Suprapubic skin (tissue), 4 donors: ENCODE results near the gene ABCC6. TPM values are rescaled to one million over a fixed set of nuclear protein-coding genes. Genes with fewer than 3 reads are reported as not detected.

Experiments used
- DNase-seq, 2 donors: peaks; one replicate each; pipeline ENCODE4 v3.0.0-alpha.2; 2019; ENCODE audit warnings: low spot score in 2 of 2
- H3K27ac ChIP-seq: fragments of 200-600 bp; sonication (generic); one replicate; pipeline ENCODE4 v1.5.1; 2019
- H3K27me3 ChIP-seq: fragments of 200-600 bp; sonication (generic); one replicate; pipeline ENCODE4 v1.5.1; 2019
- H3K36me3 ChIP-seq: fragments of 200-600 bp; sonication (generic); one replicate; pipeline ENCODE4 v1.5.1; 2019
- H3K4me1 ChIP-seq: fragments of 200-600 bp; sonication (generic); one replicate; pipeline ENCODE4 v1.5.1; 2019
- H3K4me3 ChIP-seq: fragments of 200-600 bp; sonication (generic); one replicate; pipeline ENCODE4 v1.5.1; 2019; ENCODE audit warnings: mild to moderate bottlenecking
- H3K9me3 ChIP-seq: fragments of 200-600 bp; sonication (generic); one replicate; pipeline ENCODE4 v1.5.1; 2019
- CTCF ChIP-seq, 2 donors: fragments of 200-600 bp in 1 of 2; fragments of 450-650 bp in 1 of 2; sonication (generic) in 1 of 2; IDR thresholded peaks; one replicate each; pipeline ENCODE4 v1.5.1; 2016 to 2019; ENCODE audit warnings: antibody characterized with exemption in 2 of 2, mild to moderate bottlenecking in 1 of 2, moderate library complexity in 1 of 2
- EP300 ChIP-seq: sonication (generic); formaldehyde crosslinking; IDR thresholded peaks from one replicate; pipeline ENCODE4 v1.6.1; 2017; ENCODE audit warnings: antibody characterized with exemption
- POLR2A ChIP-seq, 2 donors: fragments of 450-650 bp; IDR thresholded peaks; one replicate each; pipeline ENCODE4 v1.6.1; 2017; ENCODE audit warnings: antibody characterized with exemption in 2 of 2, mild to moderate bottlenecking in 2 of 2, moderate library complexity in 2 of 2
- POLR2AphosphoS5 ChIP-seq, 3 donors: sonication (generic); formaldehyde crosslinking; IDR thresholded peaks; one replicate each; pipeline ENCODE4 v1.6.1; 2017; ENCODE audit warnings: antibody characterized with exemption in 3 of 3
- WGBS: methylation state at CpG from one replicate; pipeline ENCODE4 v1.1.5; 2018; 5-methylcytosine and 5-hydroxymethylcytosine counted together
- total RNA-seq, 4 donors: library from RNA; depleted of rRNA; stranded (reverse); fragments of >200 nt; gene quantifications; one replicate each; pipeline ENCODE4 v1.1.0, GENCODE V29; 2016

The ABCC6 gene
- total RNA-seq, 4 donors from 2014 or later: 0.49 to 3.4 (median 1.2) TPM

- DNase-seq: no peak
- no peaks in the 10 kb centered on the region for H3K27me3 ChIP-seq
- H3K36me3 ChIP-seq: peaks cover 71% of the 10 kb centered on the region
- H3K4me3 ChIP-seq: no peak overlapping the region
- no peaks in the 10 kb centered on the region for H3K9me3 ChIP-seq
- 91% methylated on average over 4 of the region's 4 CpGs for WGBS
- no peak overlapping the region for H3K27ac ChIP-seq
- TF ChIP-seq POLR2AphosphoS5 (IDR thresholded peaks at IDR 0.05): no peak
- no peak for TF ChIP-seq EP300
- TF ChIP-seq CTCF (IDR thresholded peaks at IDR 0.05): no peak
- no peak for TF ChIP-seq POLR2A (IDR thresholded peaks at IDR 0.05)
- H3K4me1 ChIP-seq: no peaks in the 10 kb centered on the region
Measured at GRCh38 chr16:16140537-16140936, 82.8 kb downstream of the ABCC6 start.

GRCh38 chr16:16139806-16140205 is 83.5 kb downstream of the ABCC6 start:
- peaks cover 78% of the 10 kb centered on the region for H3K36me3 ChIP-seq
- no peak for DNase-seq
- no peaks in the 10 kb centered on the region for H3K4me1 ChIP-seq
- no peaks in the 10 kb centered on the region for H3K27me3 ChIP-seq
- 95% methylated on average over 7 of the region's 7 CpGs for WGBS
- H3K4me3 ChIP-seq: no peak overlapping the region
- H3K27ac ChIP-seq: no peak overlapping the region
- H3K9me3 ChIP-seq: no peaks in the 10 kb centered on the region
- no peak for TF ChIP-seq CTCF (IDR thresholded peaks at IDR 0.05)
- TF ChIP-seq POLR2AphosphoS5 (IDR thresholded peaks at IDR 0.05): no peak
- TF ChIP-seq EP300: no peak
- TF ChIP-seq POLR2A (IDR thresholded peaks at IDR 0.05): no peak

- H3K27me3 ChIP-seq: no peaks in the 10 kb centered on the region
- no peaks in the 10 kb centered on the region for H3K9me3 ChIP-seq
- H3K4me3 ChIP-seq: no peak overlapping the region
- DNase-seq: no peak
- H3K4me1 ChIP-seq: no peaks in the 10 kb centered on the region
- H3K36me3 ChIP-seq: peaks cover 86% of the 10 kb centered on the region
- no peak overlapping the region for H3K27ac ChIP-seq
- TF ChIP-seq EP300: no peak
- no peak for TF ChIP-seq POLR2AphosphoS5 (IDR thresholded peaks at IDR 0.05)
- TF ChIP-seq POLR2A (IDR thresholded peaks at IDR 0.05): no peak
- TF ChIP-seq CTCF (IDR thresholded peaks at IDR 0.05): no peak
- 95% methylated on average over 10 of the region's 10 CpGs for WGBS
Measured at GRCh38 chr16:16139061-16139460, 84.2 kb downstream of the ABCC6 start.

- Histone ChIP-seq H3K36me3 (peaks cover 88% of the 10 kb centered on the region), H3K27ac (no peak overlapping the region), H3K9me3 (no peaks in the 10 kb centered on the region), H3K27me3 (no peaks in the 10 kb centered on the region), H3K4me3 (no peak overlapping the region), H3K4me1 (no peaks in the 10 kb centered on the region)
- 98% methylated on average over 15 of the region's 15 CpGs for WGBS
- no peak for DNase-seq
- no peak for TF ChIP-seq EP300
Measured at GRCh38 chr16:16138034-16138635, 85.2 kb downstream of the ABCC6 start.

GRCh38 chr16:16137110-16137509 is 86.2 kb downstream of the ABCC6 start:
- Histone ChIP-seq H3K4me3 (no peak overlapping the region), H3K36me3 (peaks cover 96% of the 10 kb centered on the region), H3K9me3 (no peaks in the 10 kb centered on the region), H3K4me1 (no peaks in the 10 kb centered on the region), H3K27ac (no peak overlapping the region), H3K27me3 (no peaks in the 10 kb centered on the region)
- no peak for DNase-seq
- 79% methylated on average over 6 of the region's 8 CpGs for WGBS
- no peak for TF ChIP-seq POLR2A (IDR thresholded peaks at IDR 0.05)
- no peak for TF ChIP-seq EP300
- no peak for TF ChIP-seq CTCF (IDR thresholded peaks at IDR 0.05)
- TF ChIP-seq POLR2AphosphoS5 (IDR thresholded peaks at IDR 0.05): no peak

GRCh38 chr16:16136588-16136987 is 86.7 kb downstream of the ABCC6 start:
- Histone ChIP-seq H3K36me3 (peaks cover 96% of the 10 kb centered on the region), H3K27me3 (no peaks in the 10 kb centered on the region)

More at GRCh38 chr16:16136588-16136987, 86.7 kb downstream of the ABCC6 start:
- H3K4me3 ChIP-seq: no peak overlapping the region
- H3K4me1 ChIP-seq: no peaks in the 10 kb centered on the region
- H3K27ac ChIP-seq: no peak overlapping the region
- 93% methylated on average over 6 of the region's 6 CpGs for WGBS
- no peaks in the 10 kb centered on the region for H3K9me3 ChIP-seq
- no peak for DNase-seq
- TF ChIP-seq EP300 (no peak), POLR2AphosphoS5 (IDR thresholded peaks at IDR 0.05) (no peak), CTCF (IDR thresholded peaks at IDR 0.05) (no peak), POLR2A (IDR thresholded peaks at IDR 0.05) (no peak)
